Tibial nerve (tissue), 4 donors: ENCODE data around the gene SMARCAD1. TPM values are rescaled to one million over a fixed set of nuclear protein-coding genes. Genes with fewer than 3 reads are reported as not detected.

Experiments used
- DNase-seq, 2 donors: peaks; one replicate each; pipeline ENCODE4 v3.0.0-alpha.2; 2019; ENCODE audit warnings: low spot score in 2 of 2
- H3K27ac ChIP-seq, 4 donors: fragments of 200-600 bp; sonication (generic) in 3 of 4; one replicate each; pipeline ENCODE4 v1.5.1; 2017 to 2019; ENCODE audit warnings: mild to moderate bottlenecking in 1 of 4
- H3K27me3 ChIP-seq, 2 donors: fragments of 200-600 bp; sonication (generic) in 1 of 2; one replicate each; pipeline versions ENCODE4 v1.5.1 to v1.6.0; 2017 to 2019
- H3K36me3 ChIP-seq, 3 donors: fragments of 200-600 bp; sonication (generic); one replicate each; pipeline ENCODE4 v1.5.1; 2018 to 2019
- H3K4me1 ChIP-seq, 4 donors: fragments of 200-600 bp; sonication (generic) in 3 of 4; one replicate each; pipeline ENCODE4 v1.5.1; 2017 to 2019
- H3K4me3 ChIP-seq, 4 donors: fragments of 200-600 bp; sonication (generic) in 3 of 4; one replicate each; pipeline ENCODE4 v1.5.1; 2017 to 2019; ENCODE audit warnings: mild to moderate bottlenecking in 1 of 4, moderate library complexity in 1 of 4
- H3K9me3 ChIP-seq, 4 donors: fragments of 200-600 bp; sonication (generic) in 3 of 4; one replicate each; pipeline ENCODE4 v1.5.1; 2017 to 2019
- CTCF ChIP-seq, 5 experiments: fragments of 200-600 bp in 3 of 5; fragments of 450-650 bp in 2 of 5; sonication (generic) in 3 of 5; IDR thresholded peaks; one replicate each; pipeline ENCODE4 v1.5.1; 2016 to 2019; ENCODE audit warnings: antibody characterized with exemption in 5 of 5, mild to moderate bottlenecking in 3 of 5, moderate library complexity in 2 of 5
- EP300 ChIP-seq, 2 donors: sonication (generic); formaldehyde crosslinking; IDR thresholded peaks; one replicate each; pipeline ENCODE4 v1.6.1; 2017; ENCODE audit warnings: antibody characterized with exemption in 2 of 2, mild to moderate bottlenecking in 1 of 2
- POLR2A ChIP-seq, 2 donors: fragments of 450-650 bp; IDR thresholded peaks; one replicate each; pipeline ENCODE4 v1.6.1; 2017; ENCODE audit warnings: antibody characterized with exemption in 2 of 2, mild to moderate bottlenecking in 2 of 2, moderate library complexity in 2 of 2
- WGBS, 2 donors: methylation state at CpG; one replicate each; pipeline ENCODE4 v1.1.5; 2018; 5-methylcytosine and 5-hydroxymethylcytosine counted together
- total RNA-seq, 4 donors: library from RNA; depleted of rRNA; stranded (reverse); fragments of >200 nt; gene quantifications; one replicate each; pipeline ENCODE4 v1.1.0, GENCODE V29; 2016

Gene SMARCAD1
- total RNA-seq, 4 donors from 2014 or later: 22.3 to 25.7 (median 23.6) TPM

- Histone ChIP-seq H3K4me3 (no peak overlapping the region), H3K27me3 (no peaks in the 10 kb centered on the region), H3K27ac (no peak overlapping the region), H3K4me1 (no peaks in the 10 kb centered on the region), H3K9me3 (no peaks in the 10 kb centered on the region), H3K36me3 (peaks cover 0 to 37% (median 4%) of the 10 kb centered on the region in 3 donors)
- TF ChIP-seq CTCF (IDR thresholded peaks at IDR 0.05) (no peak), EP300 (IDR thresholded peaks at IDR 0.05) (no peak), POLR2A (IDR thresholded peaks at IDR 0.05) (no peak)
- no peak for DNase-seq
- WGBS, 2 donors: 92% methylated on average over 4 of the region's 4 CpGs
These were observed 29.6 kb downstream of the SMARCAD1 start for GRCh38 chr4:94237271-94237670.

GRCh38 chr4:94238160-94238559 lies 30.5 kb downstream of the SMARCAD1 start:
- no peak for DNase-seq
- 71 to 79% methylated on average over 2 of the region's 2 CpGs for WGBS, 2 donors
- H3K36me3 ChIP-seq: peaks cover 0 to 46% (median 4%) of the 10 kb centered on the region in 3 donors
- H3K4me3 ChIP-seq: no peak overlapping the region
- no peak overlapping the region for H3K27ac ChIP-seq
- TF ChIP-seq EP300 (IDR thresholded peaks at IDR 0.05) (no peak), CTCF (IDR thresholded peaks at IDR 0.05) (no peak), POLR2A (IDR thresholded peaks at IDR 0.05) (no peak)
- no peaks in the 10 kb centered on the region for H3K4me1 ChIP-seq
- no peaks in the 10 kb centered on the region for H3K27me3 ChIP-seq
- no peaks in the 10 kb centered on the region for H3K9me3 ChIP-seq

GRCh38 chr4:94240384-94240783 lies 32.7 kb downstream of the SMARCAD1 start:
- Histone ChIP-seq H3K27ac (no peak overlapping the region), H3K27me3 (no peaks in the 10 kb centered on the region), H3K4me3 (no peak overlapping the region), H3K9me3 (no peaks in the 10 kb centered on the region), H3K36me3 (peaks cover 0 to 62% (median 3%) of the 10 kb centered on the region in 3 donors), H3K4me1 (no peaks in the 10 kb centered on the region)
- no peak for DNase-seq
- TF ChIP-seq CTCF (IDR thresholded peaks at IDR 0.05) (no peak), POLR2A (IDR thresholded peaks at IDR 0.05) (no peak), EP300 (IDR thresholded peaks at IDR 0.05) (no peak)

- Histone ChIP-seq H3K4me1 (no peaks in the 10 kb centered on the region), H3K4me3 (no peak overlapping the region), H3K27ac (no peak overlapping the region), H3K9me3 (no peaks in the 10 kb centered on the region), H3K27me3 (no peaks in the 10 kb centered on the region), H3K36me3 (peaks cover 0 to 68% (median 0%) of the 10 kb centered on the region in 3 donors)
- DNase-seq: no peak
- 71 to 78% methylated on average over 3 of the region's 3 CpGs for WGBS, 2 donors
- no peak for TF ChIP-seq POLR2A (IDR thresholded peaks at IDR 0.05)
- no peak for TF ChIP-seq EP300 (IDR thresholded peaks at IDR 0.05)
- no peak for TF ChIP-seq CTCF (IDR thresholded peaks at IDR 0.05)
These were observed 36.6 kb downstream of the SMARCAD1 start for GRCh38 chr4:94244087-94244828.

GRCh38 chr4:94244829-94245185 lies 37.1 kb downstream of the SMARCAD1 start:
- no peak overlapping the region for H3K4me3 ChIP-seq
- no peaks in the 10 kb centered on the region for H3K9me3 ChIP-seq
- WGBS, 2 donors: 64 to 70% methylated on average over 2 of the region's 2 CpGs
- TF ChIP-seq EP300 (IDR thresholded peaks at IDR 0.05) (no peak), CTCF (IDR thresholded peaks at IDR 0.05) (no peak), POLR2A (IDR thresholded peaks at IDR 0.05) (no peak)
- no peak for DNase-seq
- peaks cover 0 to 64% (median 0%) of the 10 kb centered on the region in 3 donors for H3K36me3 ChIP-seq
- no peaks in the 10 kb centered on the region for H3K4me1 ChIP-seq
- H3K27me3 ChIP-seq: no peaks in the 10 kb centered on the region
- no peak overlapping the region for H3K27ac ChIP-seq
